AG09309 (cell line): ENCODE measurements around the gene CDKAL1.
"Not testable (repeated sequence)": the region's sequence is repeated elsewhere in the genome, so short reads cannot be mapped to it uniquely, and the experiment has no call there.

Experiments
- DNase-seq: peaks from one replicate; pipeline ENCODE4 v3.0.0-alpha.2; 2010; ENCODE audit warnings: low read depth
- H3K4me3 ChIP-seq: 2 replicates; pipeline ENCODE4 v1.5.1; 2011; ENCODE audit warnings: mild to moderate bottlenecking, low read depth, low read length, moderate library complexity; ENCODE audit not compliant: control insufficient read depth
- CTCF ChIP-seq: IDR thresholded peaks from 2 replicates; pipeline ENCODE4 v1.5.1; 2011; ENCODE audit warnings: mild to moderate bottlenecking, low read depth, low read length, inconsistent platforms; ENCODE audit not compliant: insufficient read depth, control insufficient read depth; ENCODE audit errors: missing control alignments

The CDKAL1 gene

GRCh38 chr6:20716865-20717264, 182.6 kb downstream of the CDKAL1 start:
- no peak overlapping the region for H3K4me3 ChIP-seq
- no peak for DNase-seq
- TF ChIP-seq CTCF: no peak

- H3K4me3 ChIP-seq: no peak overlapping the region
- no peak for DNase-seq
- no peak for TF ChIP-seq CTCF
Observed at GRCh38 chr6:20717743-20718142, 183.5 kb downstream of the CDKAL1 start.

GRCh38 chr6:20718705-20719653, 184.7 kb downstream of the CDKAL1 start:
- no peak for DNase-seq
- TF ChIP-seq CTCF: no peak
- H3K4me3 ChIP-seq: no peak overlapping the region

- H3K4me3 ChIP-seq: no peak overlapping the region
- DNase-seq: no peak
- TF ChIP-seq CTCF: no peak
Observed at GRCh38 chr6:20719980-20720379, 185.7 kb downstream of the CDKAL1 start.

GRCh38 chr6:20721121-20721520, 186.9 kb downstream of the CDKAL1 start:
- not testable (repeated sequence) for H3K4me3 ChIP-seq

GRCh38 chr6:20722455-20722854, 188.2 kb downstream of the CDKAL1 start:
- H3K4me3 ChIP-seq: no peak overlapping the region
- DNase-seq: no peak
- no peak for TF ChIP-seq CTCF

More at GRCh38 chr6:20721121-20721520, 186.9 kb downstream of the CDKAL1 start:
- DNase-seq: not testable (repeated sequence)

- no peak for TF ChIP-seq CTCF
- H3K4me3 ChIP-seq: no peak overlapping the region
- no peak for DNase-seq
Observed at GRCh38 chr6:20723236-20723635, 189.0 kb downstream of the CDKAL1 start.
